KOPT-K1 (cell line): ENCODE measurements around the gene LMNB1.

Experiments
- H3K27ac ChIP-seq: fragments of 200-600 bp; sonication (generic); 2 replicates; pipeline ENCODE4 v1.5.1; 2016; ENCODE audit warnings: antibody characterized with exemption, mild to moderate bottlenecking, low read depth, low read length; ENCODE audit not compliant: poor library complexity, severe bottlenecking
- H3K36me3 ChIP-seq: fragments of 200-600 bp; sonication (generic); 2 replicates; pipeline ENCODE4 v1.5.1; 2017; ENCODE audit warnings: antibody characterized with exemption, mild to moderate bottlenecking, low read length, moderate library complexity; ENCODE audit not compliant: insufficient read depth
- H3K9me3 ChIP-seq: fragments of 200-600 bp; sonication (generic); 2 replicates; pipeline ENCODE4 v1.5.1; 2017; ENCODE audit warnings: antibody characterized with exemption, low read length, mild to moderate bottlenecking; ENCODE audit not compliant: insufficient read depth, poor library complexity, severe bottlenecking

Gene LMNB1

GRCh38 chr5:126875303-126875785, 98.4 kb downstream of the LMNB1 start:
- no peak overlapping the region for H3K27ac ChIP-seq
- no peaks in the 10 kb centered on the region for H3K36me3 ChIP-seq
- H3K9me3 ChIP-seq = no peaks in the 10 kb centered on the region

- no peak overlapping the region for H3K27ac ChIP-seq
- H3K9me3 ChIP-seq = no peaks in the 10 kb centered on the region
- no peaks in the 10 kb centered on the region for H3K36me3 ChIP-seq
These were observed 100.7 kb downstream of the LMNB1 start for GRCh38 chr5:126877602-126878001.

DNA sequence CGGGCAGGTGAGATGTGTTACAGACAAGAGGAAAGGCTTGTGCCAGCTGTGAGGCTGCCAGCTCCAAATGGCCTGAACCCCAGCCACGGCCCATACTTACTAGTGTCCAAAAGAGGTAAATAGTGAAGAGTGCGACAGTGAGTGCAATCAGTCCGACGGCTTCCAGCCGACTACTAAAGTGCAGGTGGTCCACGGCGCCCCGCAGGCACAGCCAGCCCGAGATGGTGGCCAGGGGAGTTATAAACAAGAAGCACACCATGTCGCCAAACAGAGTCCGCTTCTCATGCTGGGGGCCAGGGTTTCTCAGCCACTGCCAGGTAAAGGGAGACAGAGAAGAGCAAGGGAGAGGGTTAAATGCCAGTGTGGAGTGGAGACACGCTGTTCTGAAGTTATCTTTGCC, 101.1 kb downstream of the LMNB1 start:
- Histone ChIP-seq H3K9me3 (no peaks in the 10 kb centered on the region), H3K36me3 (no peaks in the 10 kb centered on the region), H3K27ac (no peak overlapping the region)

DNA sequence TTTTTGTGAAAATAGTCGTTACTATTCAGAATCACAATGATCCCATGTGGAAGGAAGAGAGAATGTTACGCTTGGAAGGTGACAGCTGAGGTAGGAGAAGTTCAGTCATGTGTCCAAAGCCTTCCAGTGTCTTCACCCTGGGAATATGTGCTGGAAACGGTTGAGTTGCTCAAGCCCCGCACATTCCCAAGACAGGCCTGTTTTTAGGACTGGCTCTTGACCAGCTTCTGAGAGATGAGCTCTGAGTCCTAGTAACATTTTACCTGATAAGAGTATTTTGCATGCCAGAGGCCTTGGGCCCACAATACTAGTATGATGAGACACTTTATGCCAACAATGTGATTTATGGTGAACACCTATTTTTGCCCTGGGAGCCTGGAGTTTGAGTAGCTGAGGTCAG, 101.7 kb downstream of the LMNB1 start:
- Histone ChIP-seq H3K36me3 (peaks cover 4% of the 10 kb centered on the region; the same call in 1 of the 2 replicates), H3K27ac (no peak overlapping the region), H3K9me3 (no peaks in the 10 kb centered on the region)

DNA sequence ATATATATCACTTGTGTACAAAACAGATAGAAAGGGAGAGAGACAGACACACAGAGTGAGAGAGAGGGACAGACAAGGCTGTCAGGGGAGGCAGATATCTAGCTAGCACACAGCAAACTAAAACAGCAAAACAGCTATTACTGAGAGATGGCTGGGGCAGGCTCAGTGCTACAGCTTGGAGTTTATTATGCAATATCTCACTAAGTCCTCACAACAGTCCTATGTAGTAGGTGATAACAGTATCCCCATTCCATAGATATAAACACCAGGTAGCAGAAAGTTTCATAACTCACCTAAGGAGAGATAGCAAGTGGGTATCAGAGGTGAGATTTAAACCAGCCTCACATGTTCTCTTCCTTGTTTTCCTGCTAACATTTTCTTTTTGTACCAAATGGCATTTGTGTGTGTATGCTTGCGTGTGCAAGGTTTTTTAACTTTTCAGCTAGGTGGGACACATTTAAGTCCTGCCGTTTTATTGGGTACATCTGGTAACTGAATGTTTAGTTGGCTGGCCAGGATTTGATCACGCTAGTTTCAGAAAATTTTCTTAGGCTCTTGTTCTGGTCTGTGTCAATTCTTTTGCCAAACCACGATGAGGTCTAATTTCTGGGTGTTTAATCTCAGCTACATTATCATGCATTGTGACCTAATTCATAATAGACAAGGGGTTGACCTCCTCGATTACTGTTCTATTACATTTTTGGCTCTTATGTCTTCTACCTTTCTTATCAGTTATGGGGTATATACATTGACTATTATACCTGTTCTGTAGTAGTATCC, 105.1 kb downstream of the LMNB1 start:
- peaks cover 4% of the 10 kb centered on the region; the same call in 1 of the 2 replicates for H3K36me3 ChIP-seq
- no peak overlapping the region for H3K27ac ChIP-seq
- no peaks in the 10 kb centered on the region for H3K9me3 ChIP-seq

- H3K36me3 ChIP-seq = peaks cover 4% of the 10 kb centered on the region; the same call in 1 of the 2 replicates
These were observed 106.8 kb downstream of the LMNB1 start for GRCh38 chr5:126883564-126884245.

DNA sequence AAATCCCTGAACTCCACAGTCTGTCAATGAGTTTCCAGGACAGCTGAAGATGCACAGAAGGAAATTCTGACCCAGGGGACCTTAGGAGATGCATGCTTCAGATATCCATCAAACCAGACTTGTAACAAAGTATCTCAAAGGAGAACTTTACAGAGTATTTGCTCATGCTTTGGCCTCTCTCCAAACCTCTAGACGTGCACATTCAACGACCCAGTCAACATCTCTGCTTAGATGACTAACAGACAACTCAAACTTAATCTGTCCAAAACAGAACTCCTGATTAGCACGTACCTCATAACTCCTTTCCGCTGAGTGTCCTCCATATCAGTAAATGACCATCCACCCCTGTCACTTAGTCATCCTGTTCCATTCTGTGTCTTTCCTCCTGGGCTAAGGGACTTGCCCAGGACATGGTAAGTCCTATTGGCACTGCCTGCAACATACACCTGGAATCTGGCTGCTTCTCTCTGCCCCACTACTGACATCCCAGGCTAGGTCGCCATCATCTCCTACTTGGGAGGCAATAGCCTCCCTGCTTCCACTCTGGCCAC, 107.4 kb downstream of the LMNB1 start:
- Histone ChIP-seq H3K9me3 (no peaks in the 10 kb centered on the region), H3K36me3 (peaks cover 4% of the 10 kb centered on the region; the same call in 1 of the 2 replicates), H3K27ac (no peak overlapping the region)

More at GRCh38 chr5:126883564-126884245, 106.8 kb downstream of the LMNB1 start:
- Histone ChIP-seq H3K9me3 (no peaks in the 10 kb centered on the region), H3K27ac (no peak overlapping the region)
